Measurements from ENCODE around the gene HGFAC. TPM values are rescaled to one million over a fixed set of nuclear protein-coding genes. Genes with fewer than 3 reads are reported as not detected.

HGFAC gene
- total RNA-seq (2022; extraction: Qiagen RNA extraction) = 0.08 to 0.28 TPM (median 0.18 TPM) in 5 replicates

DNA sequence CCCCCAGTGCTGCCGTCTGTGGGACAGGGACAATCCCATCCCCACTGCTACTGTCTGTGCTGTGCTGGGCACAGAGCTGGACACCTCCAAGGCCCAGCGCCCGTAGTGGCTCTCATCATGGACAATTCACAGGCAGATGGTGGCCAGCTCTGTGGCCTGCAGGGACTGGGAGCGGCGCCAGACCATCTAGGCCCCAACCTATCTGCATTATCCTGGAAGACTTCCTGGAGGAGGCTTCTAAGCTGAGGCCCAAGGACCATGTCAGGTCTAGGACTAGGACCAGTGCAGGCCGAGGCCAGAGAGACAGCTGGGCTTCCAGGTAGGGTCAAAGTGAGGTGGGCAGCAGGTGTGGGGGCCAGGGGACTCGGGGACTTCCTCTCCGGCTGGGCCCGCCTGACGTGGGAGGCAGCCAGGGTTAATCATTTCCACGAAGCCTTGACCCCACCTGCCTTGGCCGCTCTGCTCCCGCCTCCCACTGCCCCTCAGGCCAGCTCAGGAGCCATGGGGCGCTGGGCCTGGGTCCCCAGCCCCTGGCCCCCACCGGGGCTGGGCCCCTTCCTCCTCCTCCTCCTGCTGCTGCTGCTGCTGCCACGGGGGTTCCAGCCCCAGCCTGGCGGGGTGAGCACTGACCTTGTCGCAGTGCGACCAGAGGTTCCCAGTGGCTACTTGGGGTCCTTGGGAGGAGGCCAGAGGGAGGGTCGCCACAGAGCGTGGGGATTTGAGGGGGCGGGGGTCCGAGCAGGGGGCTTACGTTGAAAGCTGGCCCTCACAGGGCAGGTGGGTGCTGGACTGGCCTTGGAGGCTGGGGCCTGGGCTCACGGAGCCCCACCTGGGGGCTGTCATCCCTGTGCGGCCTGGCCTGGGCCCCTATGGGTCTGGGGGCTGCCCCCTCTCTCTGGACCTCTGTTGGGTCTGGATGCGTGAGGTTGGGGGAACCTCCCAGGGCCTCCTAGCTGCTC is at the start of gene HGFAC:
Gene HGFAC, plus strand, starts transcription at position 468 of the 959 bp plus-strand sequence. Its CDS starts 34 bp downstream, at position 502.

GRCh38 chr4:3462790-3463415 is 21.1 kb downstream of the HGFAC start, which contains the start of gene DOK7:
Gene DOK7, plus strand, starts transcription at chr4:3463306. Its CDS starts 70 bp downstream, at chr4:3463376.

Other genes with a start within 250 kb of the HGFAC start
- 0.14 to 0.16 TPM (median 0.14 TPM) in 4 of 5 replicates, not detected in the other for gene MSANTD1, start 192.8 kb upstream of the HGFAC start, total RNA-seq (2022; extraction: Qiagen RNA extraction)
- gene RGS12, start 148.9 kb upstream of the HGFAC start, total RNA-seq (2022; extraction: Qiagen RNA extraction) = 8.0 to 11.5 TPM (median 8.8 TPM) in 5 replicates
- gene DOK7, start 21.3 kb downstream of the HGFAC start, total RNA-seq (2022; extraction: Qiagen RNA extraction) = 0.38 to 0.95 TPM (median 0.46 TPM) in 5 replicates
- 111 to 139 TPM (median 133 TPM) in 5 replicates for gene LRPAP1, start 90.5 kb downstream of the HGFAC start, total RNA-seq (2022; extraction: Qiagen RNA extraction)